ENCODE data around the gene AVPI1. TPM values are rescaled to one million over a fixed set of nuclear protein-coding genes. Genes with fewer than 3 reads are reported as not detected.

Gene AVPI1
- total and polyA plus RNA-seq, 10 of the 15 experiments (the other 5 are each of a cell fraction or from before 2014, with no cell fraction given) = 0.08 to 1.4 (median 0.84) TPM

GRCh38 chr10:97631098-97631497, 55.9 kb downstream of the AVPI1 start:
- H3K4me2 ChIP-seq (ENCODE audit: control insufficient read depth, insufficient read depth) = no peak overlapping the region
- no peak for TF ChIP-seq SUPT20H (IDR thresholded peaks at IDR 0.05; ENCODE audit: borderline replicate concordance, control insufficient read depth, low read depth, low read length)
- ChIA-PET POLR2A (no interaction called here), SMC1A (ENCODE audit: uncharacterized antibody, unreplicated experiment) (no interaction called here), RAD21 (ENCODE audit: unreplicated experiment) (no interaction called here), CTCF (no interaction called here)
- H3K4me1 ChIP-seq (ENCODE audit: control insufficient read depth, insufficient read depth, low read length) = no peaks in the 10 kb centered on the region
- in situ Hi-C loops (cut with MboI) = no loop called here
- H4K20me1 ChIP-seq (ENCODE audit: control insufficient read depth, insufficient read depth) = no peaks in the 10 kb centered on the region
- ATAC-seq (no peak), FAIRE-seq (no peak), DNase-seq (ENCODE audit: low read depth, low spot score) (no peak)
- no peak overlapping the region for H3K27ac ChIP-seq (ENCODE audit: control insufficient read depth, insufficient read depth)
- BruUV-seq (replicated peaks) = no TSS peak
- no peaks in the 10 kb centered on the region for H3K79me2 ChIP-seq (ENCODE audit: control insufficient read depth, insufficient read depth, low read length)
- intact Hi-C loops (cut with micrococcal nuclease; ENCODE audit: unreplicated experiment) = no loop called here
- no peak overlapping the region for H3K9ac ChIP-seq (ENCODE audit: control insufficient read depth, insufficient read depth, low read length)
- H3K4me3 ChIP-seq = no peak overlapping the region
- no peaks in the 10 kb centered on the region for H3K36me3 ChIP-seq (ENCODE audit: control insufficient read depth in 2 of 2, insufficient read depth in 2 of 2, low read length in 1 of 2)
- no peaks in the 10 kb centered on the region for H3K9me3 ChIP-seq (replicated peaks; ENCODE audit: control insufficient read depth, insufficient read depth, low read length)
- no peaks in the 10 kb centered on the region for H3K27me3 ChIP-seq (replicated peaks in 1 of 2; ENCODE audit: control insufficient read depth in 2 of 2, insufficient read depth in 2 of 2, low read length in 1 of 2)
- no peak overlapping the region for H2AFZ ChIP-seq (ENCODE audit: control insufficient read depth, low read depth, low read length)

- in situ Hi-C loops (cut with MboI) = no loop called here
- Histone ChIP-seq H2AFZ (ENCODE audit: control insufficient read depth, low read depth, low read length) (no peak overlapping the region), H3K27me3 (replicated peaks in 1 of 2; ENCODE audit: control insufficient read depth in 2 of 2, insufficient read depth in 2 of 2, low read length in 1 of 2) (no peaks in the 10 kb centered on the region), H3K36me3 (ENCODE audit: control insufficient read depth in 2 of 2, insufficient read depth in 2 of 2, low read length in 1 of 2) (no peaks in the 10 kb centered on the region), H3K4me3 (no peak overlapping the region), H3K4me2 (ENCODE audit: control insufficient read depth, insufficient read depth) (no peak overlapping the region), H3K4me1 (ENCODE audit: control insufficient read depth, insufficient read depth, low read length) (no peaks in the 10 kb centered on the region), H3K9ac (ENCODE audit: control insufficient read depth, insufficient read depth, low read length) (no peak overlapping the region), H3K79me2 (ENCODE audit: control insufficient read depth, insufficient read depth, low read length) (no peaks in the 10 kb centered on the region), H3K27ac (ENCODE audit: control insufficient read depth, insufficient read depth) (no peak overlapping the region), H3K9me3 (replicated peaks; ENCODE audit: control insufficient read depth, insufficient read depth, low read length) (no peaks in the 10 kb centered on the region), H4K20me1 (ENCODE audit: control insufficient read depth, insufficient read depth) (no peaks in the 10 kb centered on the region)
- DNase-seq (ENCODE audit: low read depth, low spot score) (no peak), ATAC-seq (no peak), FAIRE-seq (no peak)
- WGBS (ENCODE audit: insufficient coverage, insufficient replicate concordance, low lambda C conversion rate, missing lambda C conversion rate) = 67% methylated on average over 5 of the region's 5 CpGs
- no TSS peak for BruUV-seq (replicated peaks)
- ChIA-PET CTCF (interaction anchor here (0.9 kb wide), 1 partner anchor 9 kb away, joined by 3 read pairs; no protein-coding TSS in a partner anchor), SMC1A (ENCODE audit: uncharacterized antibody, unreplicated experiment) (no interaction called here), POLR2A (no interaction called here), RAD21 (ENCODE audit: unreplicated experiment) (no interaction called here)
- intact Hi-C loops (cut with micrococcal nuclease; ENCODE audit: unreplicated experiment) = no loop called here
- TF ChIP-seq PAX5 (IDR thresholded peaks at IDR 0.05; ENCODE audit: borderline replicate concordance, low read depth, low read length) (0 out of 2 replicates have a peak, but pooled peaks have one; percentile 12), POLR2AphosphoS2 (IDR thresholded peaks at IDR 0.05; ENCODE audit: low read depth, low read length) (no peak), IRF4 (IDR thresholded peaks at IDR 0.05; ENCODE audit: low read depth, low read length) (no peak)
These were observed 57.8 kb downstream of the AVPI1 start for GRCh38 chr10:97629289-97629688.
